LNCAP (cell line): ENCODE measurements around the gene ZNF581.

Source experiments
- CTCF ChIP-seq: fragments of 450-650 bp; IDR thresholded peaks from 2 replicates; pipeline ENCODE4 v1.5.1; 2017; ENCODE audit warnings: mild to moderate bottlenecking

ZNF581 gene

GRCh38 chr19:55644191-55644833 lies 863 bp downstream of the ZNF581 start:
- TF ChIP-seq CTCF: no peak

- no peak for TF ChIP-seq CTCF
Observed at GRCh38 chr19:55644842-55645511, 1.5 kb downstream of the ZNF581 start.

GRCh38 chr19:55645512-55645881 lies 2.0 kb downstream of the ZNF581 start:
- TF ChIP-seq CTCF: no peak

- no peak for TF ChIP-seq CTCF
Observed at GRCh38 chr19:55646889-55647731, 3.7 kb downstream of the ZNF581 start.

- TF ChIP-seq CTCF: no peak
Observed at GRCh38 chr19:55647732-55648584, 4.5 kb downstream of the ZNF581 start, which contains the start of gene CCDC106. Gene CCDC106 (plus strand): TSS chr19:55648212. CDS start chr19:55649047, 835 bp downstream.

- no peak for TF ChIP-seq CTCF
Observed at GRCh38 chr19:55648585-55649267, 5.3 kb downstream of the ZNF581 start.
